HG03575 (cell line): Measurements from ENCODE around the gene PRDX2.

Experiments used
- ATAC-seq: cut with Tn5 transposase; IDR thresholded peaks from one replicate; pipeline ENCODE4 v1.9.1; 2021; ENCODE audit not compliant: unreplicated experiment, insufficient number of reproducible peaks, low FRiP score; ENCODE audit errors: extremely low read depth

Gene PRDX2

DNA sequence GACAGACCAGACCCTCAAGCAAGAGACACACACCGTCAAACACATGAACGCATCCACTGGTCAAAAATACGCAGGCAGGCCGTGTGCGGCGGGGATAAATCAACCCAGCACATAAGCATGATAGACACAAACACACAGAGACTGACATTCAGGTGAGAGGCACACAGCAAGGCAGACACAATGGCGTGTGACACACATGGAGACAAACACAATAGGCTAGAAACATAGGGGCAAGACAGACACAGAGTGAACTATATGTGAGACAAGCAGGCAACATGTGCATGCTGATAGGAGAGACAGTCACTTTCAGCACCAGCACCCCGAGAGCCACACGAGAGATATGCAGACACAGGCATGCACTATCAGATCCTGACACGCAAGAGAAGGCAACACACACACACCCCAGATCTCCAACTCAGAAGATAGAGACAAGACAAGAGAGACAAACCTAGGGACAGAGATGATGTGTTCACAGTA, 17.2 kb downstream of the PRDX2 start:
- no peak for ATAC-seq

DNA sequence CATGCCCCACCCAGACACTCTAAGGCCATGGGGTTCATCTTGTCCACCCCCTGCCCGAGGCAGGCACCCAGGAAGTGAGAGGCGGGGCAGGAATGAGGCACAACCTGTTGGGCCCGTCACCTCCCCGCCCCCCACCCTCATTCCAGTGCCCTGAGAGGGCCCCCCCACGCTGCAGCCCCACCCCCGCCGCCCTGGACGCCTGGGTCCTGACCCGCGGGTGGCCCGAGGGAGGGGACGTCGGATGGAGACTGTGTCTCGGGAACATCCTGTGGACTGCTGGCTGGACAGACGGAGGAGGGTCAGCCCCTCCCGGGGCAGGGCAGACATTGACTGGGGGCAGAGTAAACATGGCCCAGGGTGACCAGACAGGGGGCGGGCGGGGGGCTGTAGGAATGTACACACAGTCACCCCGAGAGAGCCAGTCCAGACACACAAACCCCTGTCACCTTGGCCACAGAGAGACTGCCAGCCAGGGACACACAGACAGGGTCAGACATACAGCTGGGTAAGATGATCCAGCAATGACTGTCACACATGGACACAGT, 17.7 kb downstream of the PRDX2 start:
- no peak for ATAC-seq

GRCh38 chr19:12783291-12783848, 18.2 kb downstream of the PRDX2 start:
- no peak for ATAC-seq

DNA sequence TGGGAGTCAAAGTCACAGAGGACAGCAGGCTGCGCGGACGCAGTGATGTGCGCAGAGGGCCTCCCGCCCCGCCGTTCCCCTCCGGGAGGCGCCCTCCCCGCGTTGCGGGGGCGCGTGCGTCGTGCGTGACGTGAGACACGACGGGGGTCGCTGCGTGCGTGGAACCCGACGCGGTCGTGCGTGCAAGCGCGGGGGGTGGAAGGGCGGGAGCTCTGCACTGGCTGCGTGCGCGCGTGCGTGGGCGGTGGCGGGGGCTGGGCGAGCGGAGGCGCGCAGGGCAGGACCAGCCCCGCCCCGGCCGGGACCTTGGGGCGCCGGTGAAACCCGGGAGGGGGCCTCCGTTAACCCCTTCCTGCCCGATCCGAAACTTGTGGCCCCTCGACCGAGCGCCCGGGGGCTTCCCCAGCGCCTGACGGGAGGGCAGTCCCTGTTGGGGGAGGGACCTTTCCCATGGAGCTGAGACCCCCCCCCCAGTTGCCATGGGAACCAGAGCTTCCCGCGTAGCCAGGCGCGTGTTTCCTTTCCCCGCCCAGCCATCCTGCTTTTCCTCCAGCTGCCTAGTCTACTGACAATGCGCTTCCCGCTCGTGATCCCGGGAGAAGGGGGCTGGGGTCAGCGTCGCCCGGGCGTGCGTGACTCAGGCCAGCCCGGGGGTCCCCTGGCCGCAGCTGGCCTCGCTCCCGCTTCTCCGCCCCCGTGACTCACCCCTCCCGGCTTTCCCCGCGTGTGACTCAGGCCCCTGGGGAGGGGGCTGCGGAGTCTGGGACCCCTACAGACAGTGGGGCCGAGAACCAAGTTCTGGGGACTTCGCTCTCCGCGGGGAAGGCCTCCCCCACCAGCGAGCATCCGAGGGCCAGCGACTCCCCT, 18.9 kb downstream of the PRDX2 start:
- ATAC-seq, result no peak

GRCh38 chr19:12782174-12782423, 19.5 kb downstream of the PRDX2 start:
- no peak for ATAC-seq

GRCh38 chr19:12779162-12779993, 22.2 kb downstream of the PRDX2 start:
- ATAC-seq, result no peak

DNA sequence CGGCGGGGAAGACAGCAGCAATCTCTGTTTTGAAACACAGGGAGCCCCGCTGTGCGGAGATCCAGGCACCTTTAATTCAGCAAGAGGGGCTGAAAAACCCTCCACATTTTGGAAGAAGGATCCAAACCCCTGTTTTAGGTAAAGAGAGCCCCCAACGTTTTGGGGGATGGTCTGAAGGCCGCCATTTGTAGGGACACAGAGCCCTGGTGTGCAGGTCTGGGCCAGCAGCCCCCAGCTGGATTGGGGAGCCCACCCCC, 22.8 kb downstream of the PRDX2 start:
- ATAC-seq, result no peak

DNA sequence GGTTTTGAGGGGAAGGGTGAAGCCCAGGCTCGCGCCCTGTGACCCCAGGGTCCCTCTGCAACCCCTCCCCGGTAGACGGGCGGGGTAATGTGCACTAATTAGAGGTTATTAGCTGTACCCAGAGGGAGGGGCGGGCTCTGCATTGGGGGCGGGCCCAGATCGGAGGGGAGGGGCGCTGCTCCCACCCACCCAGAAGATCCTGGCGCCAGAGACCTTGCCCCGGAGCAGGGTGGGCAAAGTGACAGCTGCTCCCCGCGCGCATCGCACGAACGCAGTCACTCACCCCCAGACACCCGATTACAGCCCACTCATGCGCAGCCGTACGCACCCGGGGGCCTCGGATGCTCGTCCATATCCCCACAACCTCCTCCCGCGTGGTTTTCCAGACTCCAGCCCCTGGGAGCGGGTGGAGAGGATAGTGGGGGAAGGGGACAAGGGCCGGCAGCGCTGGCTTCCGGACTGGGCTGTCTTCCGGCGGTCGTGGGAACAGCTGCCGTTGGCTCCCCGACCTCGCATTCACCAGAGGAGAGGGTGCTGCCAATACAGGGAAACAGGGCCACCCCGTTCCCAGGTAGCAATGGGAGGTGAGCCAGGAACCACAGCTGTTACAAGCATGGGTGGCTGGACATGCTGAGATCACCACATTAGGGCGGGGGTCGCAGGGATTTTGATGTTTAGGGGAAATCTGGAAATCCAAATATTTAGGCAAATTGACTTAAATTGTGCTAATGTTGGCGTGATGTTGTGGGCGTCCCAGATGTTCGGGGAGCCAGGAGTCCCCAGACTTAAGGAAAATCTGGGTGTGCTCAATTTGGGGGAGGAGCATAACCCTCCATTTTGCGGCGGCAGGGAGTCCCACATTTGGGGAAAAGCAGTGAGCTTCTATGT, 23.3 kb downstream of the PRDX2 start:
- ATAC-seq, result no peak

- no peak for ATAC-seq
Measured at GRCh38 chr19:12777217-12778016, 24.2 kb downstream of the PRDX2 start.

DNA sequence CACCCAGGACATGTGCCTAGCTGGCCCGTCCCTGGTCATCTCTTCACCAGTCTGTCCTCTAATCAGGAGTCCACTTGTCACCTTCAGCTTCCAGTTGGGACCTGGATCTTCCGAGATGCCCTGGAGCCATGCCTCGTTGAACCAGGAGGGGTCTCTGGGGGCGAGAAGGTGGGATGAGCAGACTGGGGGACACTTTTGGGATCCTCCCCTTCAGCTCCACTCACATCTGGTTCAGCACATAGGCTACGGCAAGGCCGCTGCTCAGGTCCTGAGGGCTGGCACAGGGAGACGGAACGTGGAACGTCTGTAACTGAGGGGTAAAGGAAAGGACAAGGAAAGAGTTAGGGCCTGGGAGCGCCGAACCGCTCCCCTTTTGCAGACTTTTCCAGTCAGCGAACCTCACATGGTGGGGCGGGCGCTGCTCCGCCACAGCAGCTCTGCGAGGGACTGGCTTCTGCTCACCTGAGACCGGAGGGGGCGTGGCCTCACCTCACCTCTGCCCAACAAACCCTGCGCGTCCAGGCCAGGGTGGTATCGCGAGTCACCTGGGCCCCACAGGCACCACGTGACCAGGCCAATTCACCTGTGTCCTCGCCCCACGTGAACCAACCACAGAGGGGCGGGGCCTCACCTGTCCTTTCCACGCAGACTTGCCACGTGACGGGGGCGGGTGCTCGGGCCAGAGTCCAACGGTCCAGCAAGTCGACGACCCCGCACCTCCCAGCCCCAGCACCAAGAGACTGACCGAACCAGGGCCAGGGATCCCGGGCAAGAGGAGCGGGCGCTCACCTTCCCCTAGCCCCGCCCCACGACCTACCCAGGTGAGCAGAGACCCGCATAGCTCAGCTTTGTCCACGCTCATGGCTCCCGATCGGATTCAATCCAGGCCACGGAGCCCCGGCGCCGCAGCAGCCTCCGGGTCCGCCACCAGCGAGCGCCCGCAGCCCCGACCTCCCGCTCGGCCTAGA, 26.7 kb downstream of the PRDX2 start, which contains the start of gene HOOK2:
Gene HOOK2 (minus strand): TSS at position 965 of the 968 bp plus-strand sequence. CDS start 103 bp downstream, at position 862.
- no peak for ATAC-seq

GRCh38 chr19:12773571-12773970, 28.0 kb downstream of the PRDX2 start:
- ATAC-seq, result no peak

GRCh38 chr19:12772323-12772722, 29.3 kb downstream of the PRDX2 start:
- ATAC-seq, result no peak

DNA sequence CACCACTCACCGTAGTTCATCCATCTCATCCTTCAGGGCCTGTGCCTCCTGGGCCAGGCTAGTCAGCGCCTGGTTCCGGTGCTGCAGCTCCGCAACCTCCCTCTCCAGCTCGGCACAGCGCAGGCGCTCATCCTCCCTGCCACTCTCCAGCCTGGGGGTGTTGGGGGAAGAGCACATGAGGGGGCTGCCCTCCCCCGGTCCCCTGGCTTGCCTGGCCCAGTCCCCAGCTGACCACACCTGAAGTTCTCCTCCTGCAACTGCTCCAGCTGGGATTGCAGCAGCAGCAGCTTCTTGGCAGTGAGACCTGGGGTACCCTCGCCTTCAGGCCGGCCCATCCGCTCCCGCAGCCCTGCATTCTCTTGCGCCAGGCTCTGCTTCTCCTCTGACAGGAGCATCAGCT, 30.7 kb downstream of the PRDX2 start:
- ATAC-seq, result no peak

GRCh38 chr19:12769689-12770088, 31.9 kb downstream of the PRDX2 start:
- ATAC-seq, result no peak

GRCh38 chr19:12767666-12768065, 33.9 kb downstream of the PRDX2 start:
- no peak for ATAC-seq

- no peak for ATAC-seq
Measured at GRCh38 chr19:12767150-12767549, 34.5 kb downstream of the PRDX2 start.

DNA sequence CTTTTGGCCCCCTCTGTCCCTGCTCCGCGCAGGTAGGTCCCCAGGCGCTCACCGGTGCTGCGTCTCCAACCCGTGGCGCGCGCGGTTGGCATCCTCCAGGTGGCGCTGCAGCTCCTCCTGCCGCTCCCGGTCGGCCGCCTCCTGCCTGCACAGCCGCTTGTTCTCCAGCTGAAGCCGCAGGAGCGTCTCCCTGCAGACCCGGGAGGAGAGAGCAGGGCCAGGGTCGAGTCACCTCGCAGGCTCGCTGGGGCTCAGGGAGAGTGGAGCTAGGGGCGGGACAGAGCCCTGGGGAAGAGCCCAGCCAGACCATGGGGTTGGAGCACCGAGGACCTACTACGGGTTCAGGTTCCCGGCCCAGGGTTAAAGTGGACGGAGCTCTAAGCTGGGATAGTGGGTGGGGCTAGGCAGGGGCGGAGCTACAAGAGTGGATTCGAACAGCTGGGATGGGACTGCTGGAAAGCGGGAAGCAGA, 35.5 kb downstream of the PRDX2 start:
- ATAC-seq, result no peak
